ENCODE data around the gene PTCSC3. TPM values are rescaled to one million over a fixed set of nuclear protein-coding genes. Genes with fewer than 3 reads are reported as not detected.

The PTCSC3 gene
- total RNA-seq, 1 donor = not detected

DNA sequence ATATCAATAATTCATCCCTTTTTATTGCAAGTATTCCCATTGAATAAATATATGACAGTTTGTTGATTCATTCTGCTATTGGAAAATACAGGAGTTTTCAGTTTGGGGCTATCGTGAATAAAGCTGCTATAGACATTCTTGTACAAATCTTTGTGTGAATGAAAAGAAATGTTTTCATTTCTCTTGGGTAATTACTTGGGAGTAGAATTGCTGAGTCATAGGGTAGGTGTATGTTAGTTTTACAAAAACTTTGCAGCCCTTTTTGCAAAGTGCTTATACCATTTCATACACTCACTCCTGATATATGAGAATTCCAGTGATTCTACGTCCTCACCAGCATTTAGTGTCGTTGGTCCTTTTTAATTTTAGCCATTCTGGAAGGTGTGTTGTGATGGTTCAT lies 6.9 kb upstream of the PTCSC3 start:
- TF ChIP-seq, protein P1, sequence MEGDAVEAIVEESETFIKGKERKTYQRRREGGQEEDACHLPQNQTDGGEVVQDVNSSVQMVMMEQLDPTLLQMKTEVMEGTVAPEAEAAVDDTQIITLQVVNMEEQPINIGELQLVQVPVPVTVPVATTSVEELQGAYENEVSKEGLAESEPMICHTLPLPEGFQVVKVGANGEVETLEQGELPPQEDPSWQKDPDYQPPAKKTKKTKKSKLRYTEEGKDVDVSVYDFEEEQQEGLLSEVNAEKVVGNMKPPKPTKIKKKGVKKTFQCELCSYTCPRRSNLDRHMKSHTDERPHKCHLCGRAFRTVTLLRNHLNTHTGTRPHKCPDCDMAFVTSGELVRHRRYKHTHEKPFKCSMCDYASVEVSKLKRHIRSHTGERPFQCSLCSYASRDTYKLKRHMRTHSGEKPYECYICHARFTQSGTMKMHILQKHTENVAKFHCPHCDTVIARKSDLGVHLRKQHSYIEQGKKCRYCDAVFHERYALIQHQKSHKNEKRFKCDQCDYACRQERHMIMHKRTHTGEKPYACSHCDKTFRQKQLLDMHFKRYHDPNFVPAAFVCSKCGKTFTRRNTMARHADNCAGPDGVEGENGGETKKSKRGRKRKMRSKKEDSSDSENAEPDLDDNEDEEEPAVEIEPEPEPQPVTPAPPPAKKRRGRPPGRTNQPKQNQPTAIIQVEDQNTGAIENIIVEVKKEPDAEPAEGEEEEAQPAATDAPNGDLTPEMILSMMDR (IDR thresholded peaks at IDR 0.05; ENCODE audit: insufficient read depth, low read length) = no peak
- DNase-seq (ENCODE audit: low read depth) = no peak
- H3K4me3 ChIP-seq (ENCODE audit: low read depth, low read length) = no peak overlapping the region

DNA sequence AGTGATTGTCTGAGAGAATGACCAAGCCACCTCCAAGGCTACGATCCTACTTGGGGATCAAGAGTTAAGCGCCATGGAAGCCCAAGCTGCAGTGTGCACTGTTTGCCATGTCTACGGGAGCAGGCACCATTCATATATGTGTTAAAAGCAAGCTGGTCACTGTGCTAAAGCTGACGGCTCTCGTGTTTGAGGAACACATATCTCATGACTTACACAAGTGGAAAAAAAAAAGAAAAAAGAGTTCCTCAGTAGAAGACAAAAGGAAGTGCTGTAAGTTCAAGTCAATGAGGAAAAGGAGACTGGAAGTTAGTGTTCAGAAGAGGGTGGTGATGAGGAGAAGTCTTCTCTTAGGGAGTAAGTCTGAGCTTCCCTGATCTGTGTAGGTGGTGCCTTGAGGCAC lies 4.9 kb upstream of the PTCSC3 start:
- no peak overlapping the region for H3K4me3 ChIP-seq (ENCODE audit: low read depth, low read length)
- TF ChIP-seq, protein P1 (IDR thresholded peaks at IDR 0.05; ENCODE audit: insufficient read depth, low read length) = no peak
- DNase-seq (ENCODE audit: low read depth) = no peak

DNA sequence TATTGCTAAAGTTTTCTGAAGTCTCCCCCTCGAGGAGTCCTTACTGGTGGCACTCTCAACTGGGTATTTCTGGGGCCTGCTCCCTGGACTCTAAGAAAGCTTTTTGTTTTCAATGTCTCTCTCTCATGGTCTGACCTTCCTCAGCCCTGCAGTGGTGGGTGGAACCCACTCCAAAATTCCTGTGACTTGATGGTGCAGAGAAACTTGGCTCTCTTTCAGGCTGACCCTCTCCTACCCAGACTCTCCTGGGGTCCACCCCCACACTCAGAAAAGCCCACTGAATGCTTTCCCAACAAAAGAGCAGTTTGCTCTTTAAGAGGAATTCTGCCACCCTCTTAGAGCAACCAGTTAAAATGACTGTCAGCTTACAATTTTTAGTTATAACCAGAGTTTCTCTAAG lies 967 bp upstream of the PTCSC3 start:
- H3K4me3 ChIP-seq (ENCODE audit: low read depth, low read length) = no peak overlapping the region
- TF ChIP-seq, protein P1 (IDR thresholded peaks at IDR 0.05; ENCODE audit: insufficient read depth, low read length) = no peak
- no peak for DNase-seq (ENCODE audit: low read depth)

DNA sequence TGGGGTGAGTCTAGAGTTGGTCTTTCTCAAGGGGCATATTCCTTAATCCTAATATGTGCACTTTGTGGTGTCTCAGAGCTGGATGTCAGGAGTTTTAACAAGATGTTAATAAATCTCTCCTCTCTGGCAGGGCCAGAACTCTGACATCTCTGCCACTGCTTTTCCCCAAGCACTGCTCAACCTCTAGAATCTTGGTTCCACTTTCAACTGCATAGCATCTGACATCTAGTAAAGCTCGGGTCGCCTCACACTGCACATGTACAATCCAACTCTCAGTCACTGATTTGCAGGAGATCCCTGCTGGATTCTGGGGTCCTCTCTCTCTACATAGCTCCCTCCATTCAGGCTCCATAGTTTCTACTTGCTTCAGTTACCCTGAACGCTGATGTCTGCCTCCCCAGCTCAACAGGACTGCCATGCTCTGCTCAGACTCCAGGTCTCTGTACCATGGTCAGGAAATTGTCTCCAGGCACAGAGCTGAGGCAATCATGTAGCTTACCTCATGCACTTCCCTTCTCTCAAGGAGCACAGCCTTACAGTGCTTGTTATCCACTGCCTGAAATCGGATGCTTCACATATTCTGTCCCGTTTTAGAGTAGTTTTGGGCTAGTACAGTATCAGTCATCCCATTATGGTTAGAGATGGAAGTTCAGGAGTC lies 1.6 kb downstream of the PTCSC3 start:
- TF ChIP-seq, protein P1 (IDR thresholded peaks at IDR 0.05; ENCODE audit: insufficient read depth, low read length) = no peak
- H3K4me3 ChIP-seq (ENCODE audit: low read depth, low read length) = no peak overlapping the region
- no peak for DNase-seq (ENCODE audit: low read depth)

DNA sequence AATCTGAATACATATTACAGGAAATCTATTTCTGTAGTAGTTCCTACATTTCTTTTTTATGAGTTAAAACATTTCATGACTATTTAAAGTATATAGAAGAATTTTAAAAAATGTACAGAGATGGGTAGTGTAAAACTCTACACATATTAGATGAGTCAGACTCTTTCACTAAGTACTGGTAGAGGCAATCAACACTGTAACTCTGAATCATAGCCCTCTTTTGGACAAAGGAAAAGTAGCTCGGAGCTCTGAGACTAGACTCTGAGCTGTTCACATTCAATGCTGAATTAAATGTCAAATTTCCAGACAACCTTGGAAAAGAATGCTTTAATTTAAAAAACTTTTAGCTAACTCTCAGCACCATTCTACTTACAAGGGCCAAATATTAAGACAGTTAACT lies 3.4 kb downstream of the PTCSC3 start:
- TF ChIP-seq, protein P1 (IDR thresholded peaks at IDR 0.05; ENCODE audit: insufficient read depth, low read length) = no peak
- H3K4me3 ChIP-seq (ENCODE audit: low read depth, low read length) = no peak overlapping the region
- no peak for DNase-seq (ENCODE audit: low read depth)

DNA sequence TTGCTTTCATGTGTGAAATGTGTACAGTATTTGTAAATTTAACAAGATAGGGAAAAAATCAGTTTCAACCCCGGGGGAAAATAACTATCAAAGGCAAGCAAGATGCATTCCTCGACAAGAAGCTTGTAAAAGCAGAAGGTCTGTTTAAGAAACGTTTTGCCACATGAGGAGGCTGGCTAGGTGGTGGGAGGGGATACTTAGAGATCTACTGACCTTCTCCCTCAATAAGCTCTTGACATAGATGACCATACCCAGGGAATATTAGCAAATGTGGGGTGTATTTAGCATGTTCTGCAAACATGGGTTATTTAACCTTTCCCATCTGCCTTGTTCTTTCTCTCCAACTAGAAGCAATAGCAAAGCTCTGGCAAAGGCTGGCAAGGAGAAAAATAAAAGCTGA lies 4.9 kb downstream of the PTCSC3 start:
- TF ChIP-seq, protein P1 (IDR thresholded peaks at IDR 0.05; ENCODE audit: insufficient read depth, low read length) = no peak
- DNase-seq (ENCODE audit: low read depth) = no peak
- no peak overlapping the region for H3K4me3 ChIP-seq (ENCODE audit: low read depth, low read length)

DNA sequence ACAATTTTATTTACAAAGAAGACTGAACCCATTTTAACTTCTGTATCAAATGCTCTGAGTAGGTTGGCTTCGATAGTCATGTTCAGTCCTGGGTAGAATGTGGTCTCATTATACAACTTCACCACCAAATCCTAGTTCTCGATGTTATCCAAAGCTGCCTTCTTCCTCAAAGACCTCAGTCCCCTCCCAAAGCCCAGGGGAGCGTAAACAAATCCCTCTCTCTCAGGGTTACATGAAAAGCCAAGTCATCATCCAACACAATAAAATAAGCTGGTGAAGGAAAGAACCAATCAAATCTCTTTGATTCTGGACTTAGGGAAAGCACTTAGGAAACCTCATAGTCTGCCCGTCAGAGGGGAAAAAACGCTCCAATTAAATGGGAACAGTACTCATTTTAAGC lies 9.1 kb downstream of the PTCSC3 start:
- TF ChIP-seq, protein P1 (IDR thresholded peaks at IDR 0.05; ENCODE audit: insufficient read depth, low read length) = no peak
- H3K4me3 ChIP-seq (ENCODE audit: low read depth, low read length) = no peak overlapping the region
- no peak for DNase-seq (ENCODE audit: low read depth)

All from fibroblast of the aortic adventitia (primary cell).